ENCODE data around the gene IL1RAPL2. TPM values are rescaled to one million over a fixed set of nuclear protein-coding genes. Genes with fewer than 3 reads are reported as not detected.

Gene IL1RAPL2
- total RNA-seq, 1 experiment from 2014 or later, result 1.6 TPM

DNA sequence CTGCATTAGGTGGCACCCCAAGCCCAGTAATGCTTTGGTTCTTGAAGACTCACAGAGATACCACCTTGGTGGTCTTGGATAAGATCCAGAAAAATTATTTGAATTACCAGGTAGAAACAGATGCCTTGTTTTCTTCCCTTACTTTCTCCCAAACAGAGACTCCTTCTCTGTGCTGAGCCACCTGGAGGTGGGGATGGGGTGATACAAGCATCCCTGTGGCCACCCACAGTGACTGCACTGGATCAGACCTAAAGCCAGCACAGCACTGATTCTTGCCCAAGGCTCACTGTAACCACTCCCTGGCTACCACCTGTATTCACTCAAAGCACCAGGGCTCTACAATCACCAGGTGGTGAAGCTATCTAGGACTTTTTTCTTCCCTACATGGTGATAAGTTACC lies 497.7 kb downstream of the IL1RAPL2 start:
- H3K27ac ChIP-seq, result no peak overlapping the region
- H3K4me1 ChIP-seq (replicated peaks; ENCODE audit: insufficient read depth), result no peaks in the 10 kb centered on the region
- H3K36me3 ChIP-seq (ENCODE audit: low read depth), result no peaks in the 10 kb centered on the region
- no peaks in the 10 kb centered on the region for H3K9me2 ChIP-seq (ENCODE audit: insufficient read depth)
- intact Hi-C loops (cut with micrococcal nuclease; ENCODE audit: unreplicated experiment), result no loop called here
- H3K27me3 ChIP-seq (ENCODE audit: insufficient read depth, low read depth), result no peaks in the 10 kb centered on the region
- DNase-seq, result no peak
- H2AFZ ChIP-seq, result no peak overlapping the region
- H3F3A ChIP-seq (ENCODE audit: insufficient read depth, low read depth), result no peaks in the 10 kb centered on the region
- H3K79me2 ChIP-seq (ENCODE audit: low read depth), result no peaks in the 10 kb centered on the region
- no peak overlapping the region for H3K4me3 ChIP-seq
- no peaks in the 10 kb centered on the region for H3K9me3 ChIP-seq (ENCODE audit: insufficient read depth, low read depth)
- no TSS peak for BruUV-seq (replicated peaks)
- TF ChIP-seq CTCF (conservative IDR thresholded peaks at IDR 0.05) (no peak), EZH2 (IDR thresholded peaks at IDR 0.05; ENCODE audit: low read depth) (no peak)
- H3K4me2 ChIP-seq, result no peak overlapping the region
- ChIA-PET CTCF (no interaction called here), POLR2A (ENCODE audit: unreplicated experiment) (no interaction called here)
- no peaks in the 10 kb centered on the region for H4K20me1 ChIP-seq (ENCODE audit: insufficient read depth)

GRCh38 chrX:105098201-105098600 lies 532.2 kb downstream of the IL1RAPL2 start:
- no peaks in the 10 kb centered on the region for H3K27me3 ChIP-seq (ENCODE audit: insufficient read depth, low read depth)
- ChIA-PET POLR2A (ENCODE audit: unreplicated experiment) (no interaction called here), CTCF (no interaction called here)
- no peaks in the 10 kb centered on the region for H3K9me3 ChIP-seq (ENCODE audit: insufficient read depth, low read depth)
- no peaks in the 10 kb centered on the region for H3K4me1 ChIP-seq (replicated peaks; ENCODE audit: insufficient read depth)
- no peaks in the 10 kb centered on the region for H3F3A ChIP-seq (ENCODE audit: insufficient read depth, low read depth)
- no peaks in the 10 kb centered on the region for H3K9me2 ChIP-seq (ENCODE audit: insufficient read depth)
- no peaks in the 10 kb centered on the region for H3K36me3 ChIP-seq (ENCODE audit: low read depth)
- H3K79me2 ChIP-seq (ENCODE audit: low read depth), result no peaks in the 10 kb centered on the region
- no peak overlapping the region for H3K4me3 ChIP-seq
- no peak overlapping the region for H3K4me2 ChIP-seq
- no peaks in the 10 kb centered on the region for H4K20me1 ChIP-seq (ENCODE audit: insufficient read depth)
- no TSS peak for BruUV-seq (replicated peaks)
- no peak overlapping the region for H3K27ac ChIP-seq
- no peak overlapping the region for H2AFZ ChIP-seq
- intact Hi-C loops (cut with micrococcal nuclease; ENCODE audit: unreplicated experiment), result no loop called here
- DNase-seq, result no peak
- TF ChIP-seq EZH2 (IDR thresholded peaks at IDR 0.05; ENCODE audit: low read depth) (no peak), CTCF (conservative IDR thresholded peaks at IDR 0.05) (no peak)

DNA sequence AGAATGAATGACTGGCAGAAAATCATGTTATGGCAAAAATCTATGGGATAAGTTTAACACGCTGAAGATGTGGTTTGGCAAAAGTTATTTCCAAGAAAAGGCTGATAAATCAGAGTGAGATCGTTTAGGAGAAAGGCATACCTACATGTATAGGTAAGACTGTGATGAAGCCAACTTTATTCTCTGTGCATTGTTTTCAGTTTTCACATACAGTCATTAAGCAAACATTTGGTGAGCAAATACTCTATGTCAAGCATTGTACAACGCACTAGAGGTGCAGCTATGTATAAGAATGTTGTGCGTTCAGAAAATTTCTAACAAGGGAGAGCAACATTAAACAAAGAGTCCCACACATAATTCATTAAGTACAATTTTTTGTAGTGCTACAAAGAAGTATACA lies 532.8 kb downstream of the IL1RAPL2 start:
- TF ChIP-seq CTCF (conservative IDR thresholded peaks at IDR 0.05) (no peak), EZH2 (IDR thresholded peaks at IDR 0.05; ENCODE audit: low read depth) (no peak)
- no TSS peak for BruUV-seq (replicated peaks)

More for the DNA sequence above, 532.8 kb downstream of the IL1RAPL2 start:
- Histone ChIP-seq H3K79me2 (ENCODE audit: low read depth) (no peaks in the 10 kb centered on the region), H3K27me3 (ENCODE audit: insufficient read depth, low read depth) (no peaks in the 10 kb centered on the region), H3F3A (ENCODE audit: insufficient read depth, low read depth) (no peaks in the 10 kb centered on the region), H3K4me3 (no peak overlapping the region), H2AFZ (no peak overlapping the region), H3K36me3 (ENCODE audit: low read depth) (no peaks in the 10 kb centered on the region), H3K4me2 (no peak overlapping the region), H3K9me3 (ENCODE audit: insufficient read depth, low read depth) (no peaks in the 10 kb centered on the region), H3K27ac (no peak overlapping the region), H3K9me2 (ENCODE audit: insufficient read depth) (no peaks in the 10 kb centered on the region), H4K20me1 (ENCODE audit: insufficient read depth) (no peaks in the 10 kb centered on the region), H3K4me1 (replicated peaks; ENCODE audit: insufficient read depth) (no peaks in the 10 kb centered on the region)
- DNase-seq, result no peak
- intact Hi-C loops (cut with micrococcal nuclease; ENCODE audit: unreplicated experiment), result no loop called here
- ChIA-PET CTCF (no interaction called here), POLR2A (ENCODE audit: unreplicated experiment) (no interaction called here)

Measured in PC-9 (cell line).